ENCODE measurements around the gene SLC9A3.

SLC9A3 gene

GRCh38 chr5:458547-459353, 65.5 kb downstream of the SLC9A3 start:
- DNase-seq (ENCODE audit: low spot score), result no peak

- DNase-seq (ENCODE audit: low spot score), result no peak
Measured at GRCh38 chr5:457195-457961, 66.9 kb downstream of the SLC9A3 start.

- no peak for DNase-seq (ENCODE audit: low spot score)
Measured at GRCh38 chr5:456351-457194, 67.7 kb downstream of the SLC9A3 start.

- no peak for DNase-seq (ENCODE audit: low spot score)
Measured at GRCh38 chr5:455806-456205, 68.4 kb downstream of the SLC9A3 start.

GRCh38 chr5:454936-455335, 69.3 kb downstream of the SLC9A3 start:
- DNase-seq (ENCODE audit: low spot score), result no peak

GRCh38 chr5:453725-454481, 70.3 kb downstream of the SLC9A3 start:
- DNase-seq (ENCODE audit: low spot score), result no peak

- no peak for DNase-seq (ENCODE audit: low spot score)
Measured at GRCh38 chr5:452978-453710, 71.1 kb downstream of the SLC9A3 start.

GRCh38 chr5:451587-452458, 72.4 kb downstream of the SLC9A3 start:
- DNase-seq (ENCODE audit: low spot score), result no peak

- DNase-seq (ENCODE audit: low spot score), result no peak
Measured at GRCh38 chr5:449151-449550, 75.1 kb downstream of the SLC9A3 start.

- peak; percentile 71 for DNase-seq (ENCODE audit: low spot score)
Measured at GRCh38 chr5:448766-449090, 75.5 kb downstream of the SLC9A3 start.

- DNase-seq (ENCODE audit: low spot score), result peak; percentile 86
Measured at GRCh38 chr5:448061-448765, 76.0 kb downstream of the SLC9A3 start.

GRCh38 chr5:447501-447900, 76.7 kb downstream of the SLC9A3 start:
- DNase-seq (ENCODE audit: low spot score), result no peak

GRCh38 chr5:446883-447263, 77.4 kb downstream of the SLC9A3 start:
- DNase-seq (ENCODE audit: low spot score), result peak; percentile 56

GRCh38 chr5:446066-446882, 78.0 kb downstream of the SLC9A3 start:
- DNase-seq (ENCODE audit: low spot score), result no peak

GRCh38 chr5:445591-445990, 78.7 kb downstream of the SLC9A3 start:
- no peak for DNase-seq (ENCODE audit: low spot score)

- DNase-seq (ENCODE audit: low spot score), result no peak
Measured at GRCh38 chr5:444226-444625, 80.0 kb downstream of the SLC9A3 start.

GRCh38 chr5:443239-444151, 80.8 kb downstream of the SLC9A3 start:
- DNase-seq (ENCODE audit: low spot score), result no peak

All from Ammon's horn (tissue), 1 donor.